Mucosa of descending colon (tissue), 3 donors: ENCODE results near the gene MSI2. TPM values are rescaled to one million over a fixed set of nuclear protein-coding genes. Genes with fewer than 3 reads are reported as not detected.

Experiments
- ATAC-seq: fragments of 200-7000 bp; cut with Tn5 transposase; one replicate; pipeline ENCODE4 v1.9.1; 2020; ENCODE audit warnings: mild to moderate bottlenecking, moderate library complexity
- DNase-seq, 3 donors: peaks; one replicate each; pipeline ENCODE4 v3.0.0-alpha.2; 2020
- H3K36me3 ChIP-seq: fragments of 200-600 bp; one replicate; pipeline ENCODE4 v1.8.0; 2021; ENCODE audit warnings: low read depth, mild to moderate bottlenecking
- H3K4me1 ChIP-seq: fragments of 200-600 bp; one replicate; pipeline ENCODE4 v1.8.0; 2021; ENCODE audit warnings: low read depth, mild to moderate bottlenecking
- H3K4me3 ChIP-seq: fragments of 200-600 bp; one replicate; pipeline ENCODE4 v1.8.0; 2021; ENCODE audit warnings: mild to moderate bottlenecking
- H3K9me3 ChIP-seq: fragments of 200-600 bp; one replicate; pipeline ENCODE4 v1.8.0; 2021; ENCODE audit warnings: mild to moderate bottlenecking
- intact Hi-C, 2 donors: fragments of 100-400 bp; cut with DNase I in 1 of 2; cut with micrococcal nuclease in 1 of 2; formaldehyde crosslinking; loops; one replicate each; pipeline versions ENCODE4 v1.11.0 to v1.11.1; 2022; cut with DNase I, micrococcal nuclease
- total RNA-seq, 3 donors: library from RNA; stranded (reverse); fragmentation: NEBNext Ultra II Directional in 2 of 3; extraction: Animal tissue kit (Norgen Biotek cat#: 25700) in 2 of 3; gene quantifications; one replicate each; pipeline versions ENCODE4 v1.2.1 to v1.2.4, GENCODE V29; 2021 to 2023
- TF ChIP-seq, protein P1 (sequence below): fragments of 200-600 bp; IDR thresholded peaks from one replicate; pipeline ENCODE4 v1.8.0; 2022; ENCODE audit warnings: antibody characterized with exemption, mild to moderate bottlenecking
- donor health status: DM: no; HTN: no; CAD: no; lungs with moderate emphysema.
- donor health status: DM: no; HTN: no; CAD: no.
- donor health status: DM: no; HTN: yes; CAD: no.

MSI2 gene
- total RNA-seq, 3 donors from 2014 or later: 60.0 to 72.6 (median 65.7) TPM

DNA sequence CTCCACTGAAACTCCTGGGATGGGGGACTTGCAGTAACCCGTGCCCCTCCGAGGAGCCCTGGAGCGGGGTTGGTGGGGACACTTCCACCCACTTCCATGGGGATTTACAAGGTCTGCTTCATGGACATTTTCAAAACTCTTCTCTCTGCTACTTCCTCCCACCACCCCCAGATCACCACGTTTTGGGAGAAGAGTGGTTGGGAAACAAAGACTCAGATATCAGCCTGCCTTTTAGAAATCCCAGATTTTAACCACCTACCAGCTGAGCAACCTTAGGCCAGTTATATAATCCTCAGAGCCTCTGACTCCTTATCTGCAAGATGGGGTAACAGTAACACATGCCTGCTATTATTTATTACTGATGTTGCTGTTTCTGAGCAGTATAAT lies 304.0 kb downstream of the MSI2 start:
- intact Hi-C loops: no loop called here
- H3K9me3 ChIP-seq: no peaks in the 10 kb centered on the region
- H3K4me1 ChIP-seq: no peaks in the 10 kb centered on the region
- no peak for DNase-seq
- ATAC-seq: no peak
- TF ChIP-seq, protein P1, sequence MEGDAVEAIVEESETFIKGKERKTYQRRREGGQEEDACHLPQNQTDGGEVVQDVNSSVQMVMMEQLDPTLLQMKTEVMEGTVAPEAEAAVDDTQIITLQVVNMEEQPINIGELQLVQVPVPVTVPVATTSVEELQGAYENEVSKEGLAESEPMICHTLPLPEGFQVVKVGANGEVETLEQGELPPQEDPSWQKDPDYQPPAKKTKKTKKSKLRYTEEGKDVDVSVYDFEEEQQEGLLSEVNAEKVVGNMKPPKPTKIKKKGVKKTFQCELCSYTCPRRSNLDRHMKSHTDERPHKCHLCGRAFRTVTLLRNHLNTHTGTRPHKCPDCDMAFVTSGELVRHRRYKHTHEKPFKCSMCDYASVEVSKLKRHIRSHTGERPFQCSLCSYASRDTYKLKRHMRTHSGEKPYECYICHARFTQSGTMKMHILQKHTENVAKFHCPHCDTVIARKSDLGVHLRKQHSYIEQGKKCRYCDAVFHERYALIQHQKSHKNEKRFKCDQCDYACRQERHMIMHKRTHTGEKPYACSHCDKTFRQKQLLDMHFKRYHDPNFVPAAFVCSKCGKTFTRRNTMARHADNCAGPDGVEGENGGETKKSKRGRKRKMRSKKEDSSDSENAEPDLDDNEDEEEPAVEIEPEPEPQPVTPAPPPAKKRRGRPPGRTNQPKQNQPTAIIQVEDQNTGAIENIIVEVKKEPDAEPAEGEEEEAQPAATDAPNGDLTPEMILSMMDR: no peak
- H3K36me3 ChIP-seq: no peaks in the 10 kb centered on the region
- H3K4me3 ChIP-seq: no peak overlapping the region

DNA sequence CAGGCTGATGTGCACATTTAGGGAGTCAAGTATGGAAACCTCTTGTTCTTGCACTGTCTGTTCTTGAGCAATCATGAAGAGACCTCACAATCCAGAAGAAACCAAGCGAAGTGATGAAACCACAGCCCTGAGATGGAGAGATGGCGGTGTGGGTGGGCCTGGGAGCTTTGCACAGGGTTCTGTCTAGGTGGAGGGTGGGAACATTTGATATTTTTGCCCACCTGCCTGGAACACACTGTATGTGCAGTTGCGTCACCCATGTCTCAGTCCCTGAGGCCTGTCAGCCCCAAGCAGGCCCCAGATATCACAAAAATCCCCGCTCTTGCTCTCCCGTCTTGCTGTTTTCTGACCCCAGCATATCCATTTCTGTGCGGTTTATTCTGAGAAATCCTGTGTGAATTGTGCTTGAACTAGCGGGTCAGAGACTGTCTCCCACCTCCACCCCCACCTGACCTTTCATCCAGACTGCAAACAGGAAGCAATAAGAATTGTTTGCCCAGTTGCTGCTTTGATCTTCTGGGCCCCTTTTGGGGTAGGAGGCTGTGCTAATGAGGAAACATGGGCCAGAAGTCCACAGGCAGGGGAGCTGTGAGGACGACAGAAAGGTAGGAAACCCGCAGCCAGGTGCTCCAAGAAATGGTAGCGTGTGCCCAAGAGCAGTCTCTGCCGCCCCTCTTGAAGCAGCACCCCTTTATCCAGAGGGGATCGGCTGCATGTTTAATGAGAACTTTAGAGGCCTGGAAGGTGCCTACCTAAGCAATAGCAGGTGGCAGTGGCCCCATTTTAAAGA lies 304.9 kb downstream of the MSI2 start:
- Histone ChIP-seq H3K4me3 (no peak overlapping the region), H3K36me3 (no peaks in the 10 kb centered on the region), H3K9me3 (no peaks in the 10 kb centered on the region), H3K4me1 (no peaks in the 10 kb centered on the region)
- intact Hi-C loops: no loop called here
- ATAC-seq: peak; percentile 40
- no peak for DNase-seq
- TF ChIP-seq, protein P1: no peak

DNA sequence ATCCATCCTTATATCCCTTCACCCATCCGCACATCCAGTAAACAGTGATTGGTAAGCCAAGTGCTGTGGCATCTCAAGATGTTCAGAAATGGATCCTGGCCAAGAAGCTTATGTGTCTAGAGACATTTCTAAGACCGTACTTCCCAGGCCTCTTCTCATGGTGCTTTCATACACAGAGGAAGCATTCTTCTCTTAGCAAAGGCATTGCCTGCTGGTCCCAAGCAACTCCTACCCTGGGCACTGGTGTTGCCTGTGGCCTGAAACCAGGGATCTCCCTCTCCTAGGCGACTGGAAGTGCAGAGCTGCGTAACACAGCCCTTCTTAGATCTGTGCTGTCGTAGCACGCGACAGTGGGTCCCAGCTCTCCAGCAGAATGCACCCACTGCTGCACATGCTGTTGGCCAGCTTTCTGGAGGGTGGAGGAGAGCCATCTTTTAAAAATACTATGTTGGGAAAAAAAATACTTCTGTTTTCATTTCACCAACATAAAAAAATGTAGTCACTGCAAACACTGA lies 305.9 kb downstream of the MSI2 start:
- TF ChIP-seq, protein P1: no peak
- DNase-seq (no peak), ATAC-seq (no peak)
- Histone ChIP-seq H3K4me3 (no peak overlapping the region), H3K9me3 (no peaks in the 10 kb centered on the region), H3K4me1 (no peaks in the 10 kb centered on the region), H3K36me3 (no peaks in the 10 kb centered on the region)
- intact Hi-C loops: no loop called here

DNA sequence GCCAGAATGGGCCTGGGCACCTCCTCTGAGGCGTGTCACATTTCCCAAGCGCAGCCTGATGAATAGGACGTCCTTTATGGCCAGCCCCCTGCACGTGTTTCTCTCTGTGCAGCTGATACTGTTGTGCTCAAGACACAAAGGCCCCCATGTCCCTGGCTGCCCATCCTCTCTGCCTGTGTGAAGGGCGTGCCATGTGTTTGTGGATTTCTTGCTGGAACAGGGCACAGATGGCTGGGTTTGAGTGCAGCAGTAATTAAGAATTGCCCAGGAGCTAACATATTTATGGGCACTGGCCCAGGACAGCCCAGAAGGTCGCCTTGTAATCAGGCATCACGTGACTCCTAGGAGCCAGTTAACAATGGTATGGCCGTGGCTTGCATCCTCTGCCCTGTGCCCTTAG lies 307.6 kb downstream of the MSI2 start:
- peak; percentile 25 for ATAC-seq

DNA sequence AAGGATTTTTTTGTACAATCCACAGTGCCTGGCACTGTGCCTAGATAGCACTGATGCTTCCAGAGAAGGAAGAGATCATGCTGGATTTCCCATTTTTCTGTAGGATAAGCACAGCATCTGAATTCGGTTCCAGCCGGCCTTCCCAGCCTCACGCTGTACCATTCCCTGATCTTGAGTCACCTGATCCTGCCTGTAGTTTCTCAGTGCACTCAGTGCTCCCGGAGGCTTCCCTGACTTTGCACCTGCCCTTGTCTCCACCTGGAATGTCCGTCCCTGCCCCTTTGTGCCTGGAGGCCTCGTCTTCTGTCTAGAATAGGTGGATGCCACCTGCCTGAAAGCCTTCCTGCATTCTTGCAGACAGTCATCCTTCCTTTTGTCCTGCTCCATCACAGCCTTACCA lies 308.9 kb downstream of the MSI2 start:
- Histone ChIP-seq H3K4me1 (no peaks in the 10 kb centered on the region), H3K4me3 (no peak overlapping the region), H3K9me3 (no peaks in the 10 kb centered on the region), H3K36me3 (no peaks in the 10 kb centered on the region)
- intact Hi-C loops: no loop called here
- ATAC-seq (no peak), DNase-seq (no peak)
- TF ChIP-seq, protein P1: no peak

More for the DNA sequence above, 307.6 kb downstream of the MSI2 start:
- Histone ChIP-seq H3K9me3 (no peaks in the 10 kb centered on the region), H3K36me3 (no peaks in the 10 kb centered on the region), H3K4me3 (no peak overlapping the region), H3K4me1 (no peaks in the 10 kb centered on the region)
- no peak for DNase-seq
- intact Hi-C loops: no loop called here
- TF ChIP-seq, protein P1: no peak
